NCI-H1436 (cell line): ENCODE data around the gene KXD1.

Experiments used
- DNase-seq: peaks from one replicate; lab custom pipeline; 2025; lab: John Stamatoyannopoulos, UW

KXD1 gene

GRCh38 chr19:18601875-18602274, 44.2 kb downstream of the KXD1 start:
- DNase-seq, result no peak

GRCh38 chr19:18603255-18603957, 45.7 kb downstream of the KXD1 start:
- DNase-seq, result no peak

- no peak for DNase-seq
These were observed 46.5 kb downstream of the KXD1 start for GRCh38 chr19:18603958-18604819.

GRCh38 chr19:18604820-18605159, 47.1 kb downstream of the KXD1 start:
- DNase-seq, result no peak

GRCh38 chr19:18605196-18605545, 47.5 kb downstream of the KXD1 start:
- DNase-seq, result no peak

- no peak for DNase-seq
These were observed 48.0 kb downstream of the KXD1 start for GRCh38 chr19:18605546-18606280.

DNA sequence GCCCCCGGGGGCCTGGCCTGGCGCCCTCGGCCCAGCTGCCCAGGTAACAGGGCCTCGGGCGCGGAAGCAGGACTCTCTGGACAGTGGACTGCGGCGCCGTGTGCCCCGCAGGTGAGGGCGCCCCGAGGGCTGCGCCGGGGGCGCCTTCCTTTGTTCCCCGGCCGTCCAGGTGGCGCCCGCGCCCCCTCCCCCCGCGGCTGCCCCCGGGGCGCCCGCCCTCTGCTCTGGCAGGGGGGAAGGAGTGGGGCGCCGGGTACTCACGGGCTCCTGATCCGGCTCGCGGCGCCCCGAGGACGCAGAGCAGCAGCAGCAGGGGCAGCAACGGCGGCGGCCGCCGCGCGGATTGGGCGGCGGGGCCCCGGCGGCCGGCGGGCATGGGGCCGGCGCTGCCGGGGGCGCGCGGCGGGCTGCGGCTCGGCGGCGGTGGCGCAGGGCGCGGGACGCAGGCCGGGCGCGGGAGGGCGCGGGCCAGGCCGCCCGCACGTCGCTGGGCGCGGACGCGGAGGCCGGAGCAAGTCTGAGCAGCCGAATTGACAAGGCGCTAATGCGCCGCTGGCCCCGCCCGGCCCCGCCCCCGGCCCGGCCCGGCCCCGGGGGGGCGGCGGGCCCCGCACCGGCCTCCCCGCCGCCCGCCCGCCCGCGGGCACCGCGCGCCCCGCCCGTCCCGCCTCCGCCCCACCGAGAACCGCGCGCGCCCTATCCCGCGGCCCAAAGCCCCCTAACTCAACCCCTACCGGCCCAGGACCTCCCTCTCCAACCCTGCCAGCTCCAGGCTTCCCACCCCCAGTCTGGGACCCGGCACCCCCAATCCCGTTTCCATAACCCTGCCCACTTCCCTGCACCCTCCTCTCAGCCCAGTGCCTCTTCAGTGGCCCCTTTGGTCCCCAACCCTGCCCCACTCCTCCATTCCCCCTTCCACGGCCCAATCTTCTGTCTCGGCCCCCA, 48.9 kb downstream of the KXD1 start, which contains the start of gene CRLF1:
Gene CRLF1, minus strand, starts transcription at position 519 of the 945 bp plus-strand sequence. Its CDS starts 143 bp downstream, at position 376.
- DNase-seq, result no peak

DNA sequence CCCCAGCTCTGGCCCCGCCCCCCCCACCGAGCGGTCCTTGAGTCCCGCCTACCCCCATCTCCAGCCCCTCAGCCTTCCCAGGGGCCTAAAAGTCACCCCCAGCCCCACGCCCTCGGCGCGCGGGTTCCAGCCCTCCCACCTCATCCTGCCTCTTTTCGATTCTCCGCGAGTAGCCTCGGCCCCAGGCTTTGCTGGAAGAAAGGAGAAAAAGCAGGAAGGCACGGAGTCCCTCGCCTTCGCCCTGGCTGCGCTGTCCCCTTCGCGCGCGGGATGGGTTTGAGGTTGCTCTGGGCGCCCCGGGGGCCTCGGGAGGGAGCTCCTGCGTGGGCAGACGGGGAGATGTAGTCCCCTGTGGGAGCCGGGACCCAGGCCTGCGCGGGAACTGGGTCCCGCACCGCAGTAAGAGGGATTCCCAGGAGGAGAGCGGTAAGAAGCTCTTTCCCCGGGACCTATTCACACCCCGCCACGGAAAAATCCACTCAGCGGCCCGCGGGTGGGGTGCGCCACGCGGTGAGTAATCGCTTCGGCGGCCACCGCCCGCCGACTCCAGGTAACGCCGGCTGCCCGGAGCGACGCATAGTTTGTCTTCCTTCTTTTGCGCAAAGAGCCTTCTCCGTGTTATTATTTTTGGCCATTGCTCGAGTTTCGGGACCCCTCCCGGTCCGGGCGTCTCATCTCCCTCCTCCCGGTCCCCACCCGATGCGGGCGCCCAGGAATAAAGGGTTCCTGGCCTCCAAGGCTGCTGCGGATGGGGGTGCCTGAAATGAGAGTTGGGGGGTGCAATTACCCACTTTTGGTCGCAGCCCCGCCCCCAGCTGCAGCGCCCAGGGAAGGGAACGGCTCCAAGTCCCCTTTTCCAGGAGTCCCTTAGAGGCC, 49.8 kb downstream of the KXD1 start:
- DNase-seq, result no peak

GRCh38 chr19:18608102-18608804, 50.6 kb downstream of the KXD1 start:
- DNase-seq, result no peak

GRCh38 chr19:18608805-18609716, 51.4 kb downstream of the KXD1 start:
- DNase-seq, result no peak

DNA sequence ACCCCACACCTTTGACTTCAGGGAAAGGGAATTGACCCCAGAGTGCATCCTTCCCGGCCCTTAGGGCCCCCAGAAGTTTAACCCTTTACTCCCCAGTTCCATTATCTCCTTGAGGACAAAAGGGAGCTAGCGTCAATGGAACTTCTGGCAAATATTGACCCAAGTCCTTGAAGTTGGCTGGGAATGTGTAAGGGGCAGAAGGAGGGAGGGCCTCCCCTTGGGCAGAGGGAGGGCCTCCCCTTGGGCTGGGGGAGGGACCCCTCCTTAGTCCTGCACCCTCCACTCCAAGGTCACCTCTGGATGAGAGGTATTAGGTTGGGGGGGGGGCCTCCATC, 52.0 kb downstream of the KXD1 start:
- no peak for DNase-seq

DNA sequence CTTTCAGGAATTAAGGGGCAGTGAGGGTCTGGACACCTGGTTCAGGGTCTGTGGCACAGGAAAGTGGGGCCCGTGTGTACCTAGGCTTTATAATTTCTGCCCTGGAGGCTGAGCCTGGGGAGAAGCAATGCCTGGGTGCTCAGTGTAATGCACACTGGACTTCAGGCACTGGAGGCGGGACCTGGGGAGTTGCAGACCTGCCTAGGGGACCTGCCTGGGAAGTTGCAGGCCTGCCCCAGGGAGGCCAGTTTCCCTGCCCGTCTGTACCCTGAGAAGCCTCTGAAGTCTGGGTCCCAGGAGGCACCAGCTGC, 52.5 kb downstream of the KXD1 start:
- no peak for DNase-seq

- DNase-seq, result no peak
These were observed 53.1 kb downstream of the KXD1 start for GRCh38 chr19:18610556-18611326.

DNA sequence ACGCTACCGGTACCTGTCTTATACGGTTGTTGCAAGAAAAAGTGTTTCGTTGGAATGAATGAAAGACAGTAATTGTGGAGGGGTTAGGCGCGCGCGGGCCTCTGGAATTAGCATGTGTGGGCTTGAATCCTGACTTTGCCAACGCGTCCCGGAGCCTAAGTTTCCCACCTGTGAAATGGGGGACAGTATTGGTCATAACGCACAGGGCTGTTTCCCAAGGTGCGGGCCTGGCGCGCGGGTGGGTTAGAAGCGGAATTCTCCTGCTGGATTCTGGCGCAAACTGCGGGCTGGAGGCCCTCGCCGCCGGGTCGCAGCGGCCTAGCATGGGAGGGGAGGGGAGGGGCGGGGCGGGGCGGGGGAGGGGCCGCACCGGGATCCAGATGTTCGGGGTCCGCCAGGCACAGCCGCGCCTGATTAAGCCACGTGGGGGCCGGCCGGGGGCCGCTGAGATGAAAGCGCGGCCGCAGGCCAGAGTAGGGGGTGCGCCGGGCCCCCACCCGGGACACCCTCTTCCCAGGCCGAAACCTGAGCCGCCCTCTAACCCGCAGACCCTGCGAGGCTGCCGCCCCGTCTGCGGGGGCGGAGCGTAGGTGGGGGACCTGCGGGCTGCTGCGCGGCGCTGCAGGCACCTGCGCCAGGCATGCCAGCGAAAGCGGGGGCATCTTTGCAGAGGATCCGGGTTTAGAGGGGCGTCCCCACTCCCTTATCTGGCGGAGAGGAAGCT, 53.8 kb downstream of the KXD1 start:
- DNase-seq, result no peak

- DNase-seq, result peak; percentile 38
These were observed 54.5 kb downstream of the KXD1 start for GRCh38 chr19:18612051-18612771.

DNA sequence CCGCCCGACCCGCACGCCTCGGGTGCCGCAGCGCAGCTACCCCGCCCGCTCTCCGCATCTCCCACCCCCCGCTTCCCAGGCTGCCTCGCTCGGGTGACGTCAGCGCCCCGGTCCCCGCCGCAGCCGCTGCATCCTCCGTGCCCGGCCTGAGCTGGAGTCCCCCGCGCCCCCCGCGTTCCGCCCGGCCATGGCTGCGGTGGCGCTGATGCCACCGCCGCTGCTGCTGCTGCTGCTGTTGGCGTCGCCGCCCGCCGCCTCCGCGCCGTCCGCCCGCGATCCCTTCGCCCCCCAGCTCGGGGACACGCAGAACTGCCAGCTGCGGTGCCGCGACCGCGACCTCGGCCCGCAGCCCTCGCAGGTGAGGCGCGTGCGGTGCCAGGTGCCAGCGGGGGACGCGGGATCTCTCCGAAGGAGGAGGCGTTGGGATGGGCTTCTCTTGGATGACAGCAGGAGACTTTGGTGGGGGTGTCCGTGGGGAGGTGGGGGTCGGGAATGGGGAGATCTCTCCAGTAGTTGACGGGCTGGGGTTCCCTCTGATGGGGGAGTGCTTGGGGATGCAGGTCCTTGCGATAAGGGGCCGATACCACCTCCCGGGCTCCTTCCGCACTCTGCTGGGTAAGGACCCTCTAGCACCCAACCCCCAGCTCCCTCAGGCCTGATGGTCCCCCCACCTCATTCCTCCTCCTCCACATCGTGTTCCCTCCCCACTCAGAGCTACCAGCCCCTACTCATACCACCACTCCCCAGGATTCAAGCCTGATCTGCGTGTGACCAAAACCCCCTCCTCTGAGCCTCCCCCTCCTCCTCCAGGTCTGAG, 55.3 kb downstream of the KXD1 start, which contains the start of gene TMEM59L:
Gene TMEM59L, plus strand, starts transcription at position 99 of the 817 bp plus-strand sequence. Its CDS starts 89 bp downstream, at position 188.
- peak; percentile 40 for DNase-seq
